Embryonic facial prominence (tissue), 1 donor: ENCODE results near the gene UBXN7.
A peak's percentile ranks its signal among the peaks of the same experiment; 100 is the strongest.
"Not testable (repeated sequence)": the region's sequence is repeated elsewhere in the genome, so short reads cannot be mapped to it uniquely, and the experiment has no call there.

Source experiments
- DNase-seq: peaks from one replicate; pipeline ENCODE4 v3.0.0-alpha.2; 2016; ENCODE audit errors: extremely low spot score

The UBXN7 gene

GRCh38 chr3:196432137-196432879 lies at the start of gene UBXN7:
UBXN7 (minus strand) TSS chr3:196432427; CDS start chr3:196432399, 28 bp downstream.
- peak; percentile 89 for DNase-seq

DNA sequence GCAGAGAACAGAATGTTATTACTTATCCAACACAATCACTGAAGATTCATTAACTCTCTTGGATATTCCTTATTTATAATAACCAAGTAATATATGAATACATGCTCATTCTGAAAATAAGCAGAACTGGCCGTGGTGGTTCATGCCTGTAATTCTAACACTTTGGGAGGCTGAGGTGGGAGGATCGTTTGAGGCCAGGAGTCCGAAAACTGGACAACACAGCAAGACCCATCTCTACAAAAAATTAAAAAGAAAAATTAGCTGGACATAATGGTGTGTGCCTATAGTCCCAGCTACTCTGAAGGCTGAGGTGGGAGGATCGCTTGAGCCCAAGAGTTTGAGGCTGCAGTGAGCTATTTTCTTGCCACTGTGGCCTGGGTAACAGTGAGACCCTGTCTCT lies 45.5 kb upstream of the UBXN7 start:
- DNase-seq: no peak

DNA sequence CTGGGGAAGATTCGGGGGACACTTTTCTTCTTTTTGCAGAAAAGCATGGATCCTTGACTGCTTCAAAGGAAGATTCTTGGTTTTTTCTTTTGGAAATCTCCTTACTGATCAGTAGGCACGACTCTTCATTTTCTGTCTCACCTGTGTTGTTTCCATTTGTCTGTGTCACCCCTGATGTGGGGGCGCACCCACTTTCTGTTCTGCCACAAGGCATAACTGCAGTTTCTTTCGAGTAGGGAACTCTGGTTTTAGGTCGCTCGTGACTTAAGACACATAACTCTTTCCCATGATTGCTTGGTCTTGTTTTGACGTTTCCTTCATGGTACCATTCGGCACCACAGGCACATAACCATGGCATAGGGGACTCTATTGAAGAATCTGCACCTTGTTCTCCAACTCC lies 40.1 kb upstream of the UBXN7 start:
- no peak for DNase-seq

DNA sequence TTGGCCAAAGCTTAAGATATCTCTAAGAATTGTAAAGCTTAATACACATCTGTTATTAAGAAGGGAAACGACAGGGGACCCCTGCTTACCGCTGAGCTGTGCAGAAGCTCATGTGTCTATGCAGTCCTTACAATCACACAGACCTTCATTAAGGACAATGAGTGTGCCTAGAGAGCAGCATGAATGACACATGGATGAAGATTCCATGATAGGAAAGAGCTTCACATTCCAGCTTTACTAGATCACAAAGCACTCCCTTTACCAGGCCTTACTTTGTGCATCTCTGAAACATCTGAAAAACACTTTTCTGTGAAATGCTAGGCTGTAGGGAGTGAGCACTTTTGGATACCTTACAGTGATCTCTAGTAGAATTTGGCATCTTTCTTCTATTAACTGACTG lies 39.3 kb upstream of the UBXN7 start:
- no peak for DNase-seq

- not testable (repeated sequence) for DNase-seq
Observed at GRCh38 chr3:196470182-196470581, 38.0 kb upstream of the UBXN7 start.

GRCh38 chr3:196463804-196464203 lies 31.6 kb upstream of the UBXN7 start:
- no peak for DNase-seq

DNA sequence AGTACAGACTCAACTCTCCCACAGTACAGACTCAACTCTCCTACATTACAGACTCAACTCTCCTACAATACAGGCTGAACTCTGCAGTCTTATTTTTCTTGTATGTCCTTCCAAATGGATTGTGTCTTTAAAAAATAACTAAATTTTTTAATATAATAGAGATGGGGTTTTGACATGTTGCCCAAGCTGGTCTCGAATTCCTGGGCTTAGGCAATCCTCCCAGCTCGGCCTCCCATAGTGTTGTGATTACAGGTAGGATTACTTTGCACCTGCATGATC lies 31.2 kb upstream of the UBXN7 start:
- DNase-seq: no peak

GRCh38 chr3:196462680-196463477 lies 30.7 kb upstream of the UBXN7 start:
- DNase-seq: not testable (repeated sequence)

DNA sequence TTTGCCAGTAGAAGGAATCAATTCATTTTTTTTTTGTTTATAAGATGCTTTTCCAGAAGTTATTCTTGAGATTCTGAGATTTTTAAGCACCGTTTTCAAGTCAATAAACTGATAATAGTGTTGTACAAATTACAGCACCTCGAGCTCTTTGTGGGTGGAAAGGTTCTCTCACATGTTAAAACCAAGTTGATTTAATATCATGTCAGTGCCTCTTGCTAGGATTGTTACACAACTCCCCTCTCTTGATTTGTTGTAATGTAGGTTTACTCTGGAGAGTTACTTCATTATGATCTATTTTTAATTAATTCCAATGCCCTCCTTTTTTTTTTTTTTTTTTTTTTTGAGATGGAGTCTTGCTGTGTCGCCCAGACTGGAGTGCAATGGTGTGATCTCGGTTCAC lies 25.8 kb upstream of the UBXN7 start:
- no peak for DNase-seq

DNA sequence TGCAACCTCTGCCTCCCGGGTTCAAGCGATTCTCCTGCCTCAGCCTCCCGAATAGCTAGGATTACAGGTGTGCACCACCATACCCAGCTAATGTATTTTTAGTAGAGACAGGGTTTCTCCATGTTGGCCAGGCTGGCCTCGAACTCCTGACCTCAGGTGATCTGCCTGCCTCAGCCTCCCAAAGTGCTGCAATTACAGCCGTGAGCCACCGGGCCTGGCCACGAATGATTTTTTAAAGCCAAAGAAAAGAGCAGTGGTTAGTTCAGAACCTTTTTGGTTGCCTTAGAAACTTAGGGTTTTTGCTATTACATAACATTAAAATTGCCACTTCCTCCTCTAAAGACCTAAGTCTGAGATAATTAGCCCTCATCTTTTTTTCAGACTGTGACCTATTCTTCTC lies 25.2 kb upstream of the UBXN7 start:
- not testable (repeated sequence) for DNase-seq

DNA sequence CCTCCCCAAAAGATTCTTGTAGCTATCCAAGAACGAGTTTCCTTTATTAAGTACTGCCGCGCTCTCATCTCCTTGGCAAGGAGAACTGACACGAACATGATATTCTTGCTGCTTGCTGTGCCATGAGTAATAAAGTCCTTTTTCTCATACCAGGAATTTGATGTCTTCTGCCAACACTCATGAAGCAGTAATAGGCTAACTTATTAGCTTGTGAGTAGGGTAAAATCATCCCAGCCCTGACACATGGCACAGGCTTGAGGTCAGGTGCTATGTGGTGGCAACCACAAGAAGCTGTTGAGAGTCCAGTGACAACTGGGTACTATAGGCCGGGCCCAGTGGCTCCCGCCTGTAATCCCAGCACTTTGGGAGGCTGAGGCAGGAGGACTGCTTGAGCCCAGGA lies 22.7 kb upstream of the UBXN7 start:
- no peak for DNase-seq

- not testable (repeated sequence) for DNase-seq
Observed at GRCh38 chr3:196445391-196445790, 13.2 kb upstream of the UBXN7 start.

DNA sequence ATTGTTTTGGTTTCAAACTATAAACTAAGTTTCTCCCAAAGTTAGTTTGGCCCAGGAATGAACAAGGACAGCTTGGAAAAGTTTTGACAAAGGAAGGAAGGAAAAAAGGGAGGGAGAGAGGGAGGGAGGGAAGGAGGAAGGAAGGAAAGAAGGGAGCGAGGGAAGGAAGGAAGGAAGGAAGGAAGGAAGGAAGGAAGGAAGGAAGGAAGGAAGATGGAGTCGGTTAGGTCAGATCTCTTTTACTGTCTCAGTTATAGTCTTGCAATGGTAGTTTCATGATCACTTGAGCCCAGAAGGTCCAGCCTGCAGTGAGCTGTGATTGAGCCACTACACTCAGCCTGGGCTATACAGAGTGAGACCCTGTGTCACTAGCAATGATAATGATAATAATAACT lies 12.3 kb upstream of the UBXN7 start:
- DNase-seq: no peak

- no peak for DNase-seq
Observed at GRCh38 chr3:196440696-196441095, 8.5 kb upstream of the UBXN7 start.

GRCh38 chr3:196440041-196440537 lies 7.9 kb upstream of the UBXN7 start:
- no peak for DNase-seq

DNA sequence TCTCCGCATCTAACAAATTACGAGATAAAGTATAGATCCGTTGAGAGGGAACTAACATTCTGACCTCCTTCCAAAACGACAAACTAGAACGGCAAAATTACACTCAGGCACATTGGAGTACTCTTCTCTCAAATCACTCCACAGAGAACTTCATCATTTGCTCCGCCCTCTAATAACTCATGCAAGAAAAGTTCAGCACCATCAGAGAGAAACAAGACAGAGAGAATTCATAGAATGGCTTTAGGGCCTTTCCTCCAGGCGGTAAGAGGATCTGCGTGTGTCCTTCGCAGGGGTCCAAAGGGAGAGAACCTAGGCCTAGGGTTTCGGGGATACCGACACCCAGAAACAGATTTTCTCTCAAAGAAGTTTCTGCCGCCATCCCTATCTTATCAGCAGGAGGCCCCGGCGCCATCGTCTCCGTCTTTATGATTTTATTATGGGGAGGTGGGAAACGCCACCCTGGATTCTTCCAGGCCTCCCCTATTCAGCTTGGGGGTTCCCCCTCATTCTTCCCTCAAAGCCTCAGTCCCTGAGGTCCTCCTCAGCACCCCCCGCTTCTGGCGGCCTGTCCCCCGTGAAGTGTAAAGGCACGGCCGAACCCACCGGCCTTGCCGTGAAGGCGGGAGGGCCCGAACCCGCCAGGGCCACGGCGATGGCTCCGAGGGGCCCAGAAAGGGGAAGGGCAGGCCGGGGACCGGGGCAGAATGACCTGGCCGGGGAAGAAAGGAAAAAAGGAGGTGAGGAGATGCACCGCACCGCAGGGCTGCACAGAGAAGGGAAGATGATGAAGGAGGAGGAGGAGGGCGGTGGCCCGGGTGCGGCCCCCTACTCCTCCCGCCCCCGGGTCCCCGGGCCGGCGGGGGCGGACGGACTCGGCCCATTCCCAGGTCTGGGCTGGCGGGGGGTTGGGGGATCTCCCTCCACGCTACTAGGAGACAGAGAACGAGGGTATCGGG lies 768 bp downstream of the UBXN7 start:
- peak; percentile 25 for DNase-seq

DNA sequence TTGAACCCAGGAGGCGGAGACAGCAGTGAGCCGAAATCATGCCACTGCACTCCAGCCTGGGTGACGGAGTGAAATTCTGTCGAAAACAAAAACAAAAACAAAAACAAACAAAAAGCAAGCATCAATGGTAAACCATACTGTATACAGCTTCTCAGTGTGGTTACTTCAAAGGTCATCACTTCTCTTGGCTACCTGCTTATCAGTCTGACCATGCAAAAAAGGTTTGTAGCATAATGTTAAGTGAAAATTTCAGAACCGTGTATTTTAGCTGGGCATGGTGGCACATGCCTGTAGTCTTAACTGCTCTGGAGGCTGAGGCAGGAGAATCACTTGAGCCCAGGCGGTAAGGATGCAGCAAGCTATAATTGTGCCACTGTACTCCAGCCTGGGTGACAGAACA lies 4.2 kb downstream of the UBXN7 start:
- DNase-seq: no peak

DNA sequence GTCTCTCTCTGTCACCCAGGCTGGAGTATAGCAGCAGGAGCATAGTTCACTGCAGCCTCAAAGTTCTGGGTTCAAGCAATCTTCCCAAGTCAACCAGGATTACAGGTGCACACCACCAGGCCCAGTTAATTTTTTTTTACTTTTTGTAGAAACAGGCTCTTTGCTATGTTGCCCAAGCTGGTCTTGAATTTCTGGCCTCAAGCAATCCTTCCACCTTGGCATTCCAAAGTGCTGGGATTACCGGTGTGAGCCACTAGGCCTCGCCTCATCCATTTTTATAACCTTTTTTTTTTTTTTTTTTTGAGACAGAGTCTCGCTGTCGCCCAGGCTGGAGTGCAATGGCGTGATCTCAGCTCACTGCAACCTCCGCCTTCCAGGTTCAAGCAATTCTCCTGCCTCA lies 7.8 kb downstream of the UBXN7 start:
- DNase-seq: not testable (repeated sequence)

GRCh38 chr3:196423044-196423781 lies 9.0 kb downstream of the UBXN7 start:
- DNase-seq: no peak

GRCh38 chr3:196421668-196422067 lies 10.6 kb downstream of the UBXN7 start:
- not testable (repeated sequence) for DNase-seq

DNA sequence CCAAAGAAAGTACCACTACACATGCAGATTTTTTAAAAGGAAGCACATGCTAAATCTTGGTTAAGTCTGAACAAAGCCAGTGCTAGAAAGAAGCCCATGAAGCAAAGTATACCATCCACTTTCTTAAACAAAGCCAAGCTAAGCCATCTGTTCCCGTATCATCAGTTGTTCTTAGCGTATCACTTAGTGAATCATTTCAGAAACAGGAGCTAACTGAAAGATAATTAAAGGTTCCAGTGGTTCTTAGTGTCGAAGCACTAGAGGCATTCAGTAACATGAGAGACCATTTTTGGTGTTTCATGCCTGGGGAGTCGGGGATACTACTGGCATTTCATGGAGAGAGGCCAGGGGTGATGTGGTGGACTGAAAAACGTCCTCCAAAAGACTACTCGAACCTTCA lies 12.8 kb downstream of the UBXN7 start:
- no peak for DNase-seq
